Stimulated activated CD8-positive, alpha-beta memory T cell treated with anti-CD3 and anti-CD28 coated beads, Interleukin-12 subunit alpha, Interleukin-12 subunit beta, amount 100 ng/mL, for 24 hours (primary cell): ENCODE measurements around the gene CREB1.

Experiments used
- DNase-seq: peaks from one replicate; pipeline ENCODE4 v3.0.0-alpha.2; 2020; ENCODE audit errors: extremely low read depth

CREB1 gene

GRCh38 chr2:207504513-207505170, 25.1 kb upstream of the CREB1 start:
- no peak for DNase-seq

GRCh38 chr2:207505171-207505570, 24.6 kb upstream of the CREB1 start:
- DNase-seq: no peak

- no peak for DNase-seq
These were observed 24.0 kb upstream of the CREB1 start for GRCh38 chr2:207505728-207506127.

GRCh38 chr2:207506426-207506825, 23.3 kb upstream of the CREB1 start:
- no peak for DNase-seq

GRCh38 chr2:207510148-207510547, 19.6 kb upstream of the CREB1 start:
- no peak for DNase-seq

GRCh38 chr2:207511851-207512250, 17.9 kb upstream of the CREB1 start:
- no peak for DNase-seq

- DNase-seq: no peak
These were observed 17.4 kb upstream of the CREB1 start for GRCh38 chr2:207512356-207512755.

GRCh38 chr2:207513551-207514257, 16.1 kb upstream of the CREB1 start:
- DNase-seq: no peak

- DNase-seq: no peak
These were observed 15.3 kb upstream of the CREB1 start for GRCh38 chr2:207514451-207514850.

- no peak for DNase-seq
These were observed 14.1 kb upstream of the CREB1 start for GRCh38 chr2:207515671-207516070.

- no peak for DNase-seq
These were observed 13.6 kb upstream of the CREB1 start for GRCh38 chr2:207516206-207516605.

- no peak for DNase-seq
These were observed 6.8 kb upstream of the CREB1 start for GRCh38 chr2:207523005-207523404.

- DNase-seq: no peak
These were observed 4.5 kb upstream of the CREB1 start for GRCh38 chr2:207525296-207525695.

- no peak for DNase-seq
These were observed 807 bp upstream of the CREB1 start for GRCh38 chr2:207528980-207529329.

- DNase-seq: no peak
These were observed 634 bp downstream of the CREB1 start for GRCh38 chr2:207530160-207531031.

GRCh38 chr2:207531032-207531952, 1.5 kb downstream of the CREB1 start:
- no peak for DNase-seq

GRCh38 chr2:207532676-207533075, 2.9 kb downstream of the CREB1 start:
- DNase-seq: no peak

- DNase-seq: no peak
These were observed 3.8 kb downstream of the CREB1 start for GRCh38 chr2:207533461-207534008.

GRCh38 chr2:207534417-207534816, 4.7 kb downstream of the CREB1 start:
- DNase-seq: no peak

- DNase-seq: no peak
These were observed 9.7 kb downstream of the CREB1 start for GRCh38 chr2:207539470-207539869.

- no peak for DNase-seq
These were observed 10.7 kb downstream of the CREB1 start for GRCh38 chr2:207540431-207540830.
